Liver (tissue), 3 donors: ENCODE measurements around the gene HBZ.

Source experiments
- ATF3 ChIP-seq: IDR thresholded peaks from 2 replicates; pipeline ENCODE4 v1.6.1; 2016; ENCODE audit warnings: antibody characterized with exemption
- EGR1 ChIP-seq, 2 donors: IDR thresholded peaks; 2 replicates each; pipeline ENCODE4 v1.6.1; 2016 to 2018; ENCODE audit warnings: antibody characterized with exemption in 2 of 2, low read depth in 2 of 2
- FOXA1 ChIP-seq: IDR thresholded peaks from 2 replicates; pipeline ENCODE4 v1.6.1; 2016; ENCODE audit warnings: antibody characterized with exemption
- GABPA ChIP-seq, 2 donors: IDR thresholded peaks in 1 of 2; conservative IDR thresholded peaks in 1 of 2; 2 replicates each; pipeline ENCODE4 v1.6.1; 2016; ENCODE audit warnings: antibody characterized with exemption in 2 of 2, mild to moderate bottlenecking in 1 of 2, moderate library complexity in 1 of 2
- NR2F2 ChIP-seq: IDR thresholded peaks from 2 replicates; pipeline ENCODE4 v1.6.1; 2016; ENCODE audit warnings: antibody characterized with exemption
- RAD21 ChIP-seq, 2 donors: IDR thresholded peaks; 2 replicates each; pipeline ENCODE4 v1.6.1; 2016; ENCODE audit warnings: antibody characterized with exemption in 2 of 2, mild to moderate bottlenecking in 2 of 2
- REST ChIP-seq: IDR thresholded peaks from 2 replicates; pipeline ENCODE4 v1.6.1; 2016; ENCODE audit warnings: antibody characterized with exemption, mild to moderate bottlenecking
- RXRA ChIP-seq, 2 donors: IDR thresholded peaks; 2 replicates each; pipeline ENCODE4 v1.6.1; 2017 to 2018; ENCODE audit warnings: antibody characterized with exemption in 2 of 2, mild to moderate bottlenecking in 1 of 2
- SP1 ChIP-seq: IDR thresholded peaks from 2 replicates; pipeline ENCODE4 v1.6.1; 2018; ENCODE audit warnings: antibody characterized with exemption, mild to moderate bottlenecking
- TAF1 ChIP-seq: conservative IDR thresholded peaks from 2 replicates; pipeline ENCODE4 v1.6.1; 2016; ENCODE audit warnings: antibody characterized with exemption, mild to moderate bottlenecking
- YY1 ChIP-seq: IDR thresholded peaks from 2 replicates; pipeline ENCODE4 v1.6.1; 2016; ENCODE audit warnings: antibody characterized with exemption, mild to moderate bottlenecking
- TF ChIP-seq, protein P1 (sequence below): fragments of 150-350 bp; IDR thresholded peaks from 2 replicates; pipeline ENCODE4 v1.5.1; 2017; ENCODE audit warnings: improper control_type of control experiment, low read depth, low read length; ENCODE audit not compliant: missing input control
- TF ChIP-seq, protein P2 (sequence below): IDR thresholded peaks from 2 replicates; pipeline ENCODE4 v1.6.1; 2016; ENCODE audit warnings: antibody characterized with exemption
- donor health status: healthy.
- donor health status: healthy.

DNA sequence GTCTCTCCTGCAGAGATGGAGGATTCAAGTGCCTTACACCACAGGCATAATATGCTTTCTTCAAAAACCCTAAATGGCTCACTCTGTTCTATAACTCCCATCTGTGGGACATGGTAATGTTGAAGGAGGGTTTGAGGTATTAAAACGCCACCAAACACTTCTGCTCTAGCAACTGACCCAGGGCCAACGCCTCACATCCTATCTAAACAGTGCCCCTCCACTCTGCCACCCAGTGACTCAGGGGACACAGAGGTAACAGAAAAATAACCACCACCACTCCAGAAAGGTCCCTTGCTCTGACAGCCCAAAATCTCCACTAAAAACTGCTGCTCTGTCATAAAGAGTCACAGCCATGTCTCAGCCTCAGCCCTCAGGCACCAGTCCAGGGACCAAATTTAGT, 31.7 kb upstream of the HBZ start:
- TF ChIP-seq GABPA (IDR thresholded peaks at IDR 0.05 in 1 of 2, conservative IDR thresholded peaks at IDR 0.05 in 1 of 2) (no peak), ATF3 (no peak), TAF1 (no peak), REST (no peak), RAD21 (IDR thresholded peaks at IDR 0.05) (no peak), FOXA1 (no peak), EGR1 (IDR thresholded peaks at IDR 0.05; ENCODE audit: low read depth in 2 of 2) (no peak), RXRA (IDR thresholded peaks at IDR 0.05) (no peak), SP1 (no peak), NR2F2 (no peak), YY1 (no peak)
- TF ChIP-seq, protein P1, sequence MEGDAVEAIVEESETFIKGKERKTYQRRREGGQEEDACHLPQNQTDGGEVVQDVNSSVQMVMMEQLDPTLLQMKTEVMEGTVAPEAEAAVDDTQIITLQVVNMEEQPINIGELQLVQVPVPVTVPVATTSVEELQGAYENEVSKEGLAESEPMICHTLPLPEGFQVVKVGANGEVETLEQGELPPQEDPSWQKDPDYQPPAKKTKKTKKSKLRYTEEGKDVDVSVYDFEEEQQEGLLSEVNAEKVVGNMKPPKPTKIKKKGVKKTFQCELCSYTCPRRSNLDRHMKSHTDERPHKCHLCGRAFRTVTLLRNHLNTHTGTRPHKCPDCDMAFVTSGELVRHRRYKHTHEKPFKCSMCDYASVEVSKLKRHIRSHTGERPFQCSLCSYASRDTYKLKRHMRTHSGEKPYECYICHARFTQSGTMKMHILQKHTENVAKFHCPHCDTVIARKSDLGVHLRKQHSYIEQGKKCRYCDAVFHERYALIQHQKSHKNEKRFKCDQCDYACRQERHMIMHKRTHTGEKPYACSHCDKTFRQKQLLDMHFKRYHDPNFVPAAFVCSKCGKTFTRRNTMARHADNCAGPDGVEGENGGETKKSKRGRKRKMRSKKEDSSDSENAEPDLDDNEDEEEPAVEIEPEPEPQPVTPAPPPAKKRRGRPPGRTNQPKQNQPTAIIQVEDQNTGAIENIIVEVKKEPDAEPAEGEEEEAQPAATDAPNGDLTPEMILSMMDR = no peak
- TF ChIP-seq, protein P2, sequence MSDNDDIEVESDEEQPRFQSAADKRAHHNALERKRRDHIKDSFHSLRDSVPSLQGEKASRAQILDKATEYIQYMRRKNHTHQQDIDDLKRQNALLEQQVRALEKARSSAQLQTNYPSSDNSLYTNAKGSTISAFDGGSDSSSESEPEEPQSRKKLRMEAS = no peak
